ENCODE measurements around the gene TMEM255B. TPM values are rescaled to one million over a fixed set of nuclear protein-coding genes. Genes with fewer than 3 reads are reported as not detected.

The TMEM255B gene
- total RNA-seq, 1 experiment from 2014 or later = 4.7 TPM

DNA sequence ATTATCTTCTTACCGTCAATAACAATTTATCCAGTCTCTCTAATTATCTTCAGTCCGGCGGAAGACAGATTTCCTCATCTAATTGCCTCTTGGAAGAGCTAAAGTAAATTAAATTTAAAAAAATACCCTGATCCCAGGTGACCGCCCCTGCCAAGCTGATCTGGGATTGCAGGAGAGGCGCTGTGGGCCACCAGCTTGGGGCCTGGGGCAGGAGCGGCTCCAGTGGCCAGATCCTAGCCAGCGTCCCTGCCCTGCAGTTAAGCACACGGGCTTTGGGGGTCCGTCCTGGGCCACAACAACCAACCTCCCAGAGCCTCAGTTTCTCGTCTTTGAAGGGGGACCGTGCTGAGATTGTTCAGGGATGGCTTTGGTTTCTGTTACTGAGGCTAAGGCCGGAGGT is 12.4 kb upstream of the TMEM255B start (continued):
- TF ChIP-seq, protein P1, sequence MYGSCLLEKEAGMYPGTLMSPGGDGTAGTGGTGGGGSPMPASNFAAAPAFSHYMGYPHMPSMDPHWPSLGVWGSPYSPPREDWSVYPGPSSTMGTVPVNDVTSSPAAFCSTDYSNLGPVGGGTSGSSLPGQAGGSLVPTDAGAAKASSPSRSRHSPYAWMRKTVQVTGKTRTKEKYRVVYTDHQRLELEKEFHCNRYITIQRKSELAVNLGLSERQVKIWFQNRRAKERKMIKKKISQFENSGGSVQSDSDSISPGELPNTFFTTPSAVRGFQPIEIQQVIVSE (CRISPR knock-in tag; IDR thresholded peaks at IDR 0.05; ENCODE audit: borderline replicate concordance) = no peak
- TF ChIP-seq, protein P2, sequence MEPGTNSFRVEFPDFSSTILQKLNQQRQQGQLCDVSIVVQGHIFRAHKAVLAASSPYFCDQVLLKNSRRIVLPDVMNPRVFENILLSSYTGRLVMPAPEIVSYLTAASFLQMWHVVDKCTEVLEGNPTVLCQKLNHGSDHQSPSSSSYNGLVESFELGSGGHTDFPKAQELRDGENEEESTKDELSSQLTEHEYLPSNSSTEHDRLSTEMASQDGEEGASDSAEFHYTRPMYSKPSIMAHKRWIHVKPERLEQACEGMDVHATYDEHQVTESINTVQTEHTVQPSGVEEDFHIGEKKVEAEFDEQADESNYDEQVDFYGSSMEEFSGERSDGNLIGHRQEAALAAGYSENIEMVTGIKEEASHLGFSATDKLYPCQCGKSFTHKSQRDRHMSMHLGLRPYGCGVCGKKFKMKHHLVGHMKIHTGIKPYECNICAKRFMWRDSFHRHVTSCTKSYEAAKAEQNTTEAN (CRISPR knock-in tag; IDR thresholded peaks at IDR 0.05) = no peak
- TF ChIP-seq, protein P3, sequence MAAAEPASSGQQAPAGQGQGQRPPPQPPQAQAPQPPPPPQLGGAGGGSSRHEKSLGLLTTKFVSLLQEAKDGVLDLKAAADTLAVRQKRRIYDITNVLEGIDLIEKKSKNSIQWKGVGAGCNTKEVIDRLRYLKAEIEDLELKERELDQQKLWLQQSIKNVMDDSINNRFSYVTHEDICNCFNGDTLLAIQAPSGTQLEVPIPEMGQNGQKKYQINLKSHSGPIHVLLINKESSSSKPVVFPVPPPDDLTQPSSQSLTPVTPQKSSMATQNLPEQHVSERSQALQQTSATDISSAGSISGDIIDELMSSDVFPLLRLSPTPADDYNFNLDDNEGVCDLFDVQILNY (CRISPR knock-in tag; IDR thresholded peaks at IDR 0.05) = no peak
- TF ChIP-seq ZNF423 (CRISPR knock-in tag; IDR thresholded peaks at IDR 0.05) (no peak), ELF4 (CRISPR knock-in tag; IDR thresholded peaks at IDR 0.05; ENCODE audit: low read depth) (no peak), ZNF121 (CRISPR knock-in tag; IDR thresholded peaks at IDR 0.05) (no peak)
- TF ChIP-seq, protein P4, sequence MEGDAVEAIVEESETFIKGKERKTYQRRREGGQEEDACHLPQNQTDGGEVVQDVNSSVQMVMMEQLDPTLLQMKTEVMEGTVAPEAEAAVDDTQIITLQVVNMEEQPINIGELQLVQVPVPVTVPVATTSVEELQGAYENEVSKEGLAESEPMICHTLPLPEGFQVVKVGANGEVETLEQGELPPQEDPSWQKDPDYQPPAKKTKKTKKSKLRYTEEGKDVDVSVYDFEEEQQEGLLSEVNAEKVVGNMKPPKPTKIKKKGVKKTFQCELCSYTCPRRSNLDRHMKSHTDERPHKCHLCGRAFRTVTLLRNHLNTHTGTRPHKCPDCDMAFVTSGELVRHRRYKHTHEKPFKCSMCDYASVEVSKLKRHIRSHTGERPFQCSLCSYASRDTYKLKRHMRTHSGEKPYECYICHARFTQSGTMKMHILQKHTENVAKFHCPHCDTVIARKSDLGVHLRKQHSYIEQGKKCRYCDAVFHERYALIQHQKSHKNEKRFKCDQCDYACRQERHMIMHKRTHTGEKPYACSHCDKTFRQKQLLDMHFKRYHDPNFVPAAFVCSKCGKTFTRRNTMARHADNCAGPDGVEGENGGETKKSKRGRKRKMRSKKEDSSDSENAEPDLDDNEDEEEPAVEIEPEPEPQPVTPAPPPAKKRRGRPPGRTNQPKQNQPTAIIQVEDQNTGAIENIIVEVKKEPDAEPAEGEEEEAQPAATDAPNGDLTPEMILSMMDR (IDR thresholded peaks at IDR 0.05) = no peak

DNA sequence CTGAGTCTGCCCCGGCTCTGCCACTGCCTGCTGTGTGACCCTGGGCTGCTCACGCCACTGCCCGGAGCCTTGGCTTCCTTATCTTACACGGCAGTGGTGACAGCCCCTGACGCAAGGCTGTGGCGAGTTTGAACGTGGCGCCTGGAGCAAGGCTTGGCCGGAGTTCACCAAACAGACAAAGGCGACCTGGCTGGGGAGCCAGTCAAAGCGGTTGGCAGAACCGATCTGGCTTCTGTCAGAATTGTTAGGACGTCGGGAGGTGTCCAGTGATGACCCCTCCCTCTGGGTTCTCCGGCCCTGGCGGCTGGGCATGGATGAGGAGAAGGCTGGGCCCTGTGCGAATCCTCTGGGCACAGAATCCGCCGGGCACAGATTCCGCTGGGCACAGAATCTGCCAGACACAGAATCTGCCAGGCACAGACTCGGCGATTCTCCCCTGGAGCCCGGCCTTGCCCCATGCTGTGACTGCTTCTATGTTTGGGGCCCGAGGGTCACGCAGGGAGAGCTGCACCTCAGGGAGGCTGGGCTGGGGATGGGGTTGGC is 11.7 kb upstream of the TMEM255B start:
- H3K36me3 Mint-ChIP-seq = peaks cover 12% of the 10 kb centered on the region
- DNase-seq (ENCODE audit: low spot score) = no peak
- TF ChIP-seq SP1 (CRISPR knock-in tag; conservative IDR thresholded peaks at IDR 0.05) (no peak), EMX1 (CRISPR knock-in tag; IDR thresholded peaks at IDR 0.05) (no peak), FOXK1 (CRISPR knock-in tag; IDR thresholded peaks at IDR 0.05) (no peak), TP53 (CRISPR knock-in tag; IDR thresholded peaks at IDR 0.05) (no peak), ZNF263 (CRISPR knock-in tag; IDR thresholded peaks at IDR 0.05; ENCODE audit: low read depth) (no peak), ZNF121 (CRISPR knock-in tag; IDR thresholded peaks at IDR 0.05) (no peak), MXD4 (CRISPR knock-in tag; IDR thresholded peaks at IDR 0.05; ENCODE audit: borderline replicate concordance) (no peak), CREB1 (CRISPR knock-in tag; IDR thresholded peaks at IDR 0.05) (no peak), ZBTB21 (CRISPR knock-in tag; IDR thresholded peaks at IDR 0.05; ENCODE audit: borderline replicate concordance) (no peak)
- TF ChIP-seq, protein P5, sequence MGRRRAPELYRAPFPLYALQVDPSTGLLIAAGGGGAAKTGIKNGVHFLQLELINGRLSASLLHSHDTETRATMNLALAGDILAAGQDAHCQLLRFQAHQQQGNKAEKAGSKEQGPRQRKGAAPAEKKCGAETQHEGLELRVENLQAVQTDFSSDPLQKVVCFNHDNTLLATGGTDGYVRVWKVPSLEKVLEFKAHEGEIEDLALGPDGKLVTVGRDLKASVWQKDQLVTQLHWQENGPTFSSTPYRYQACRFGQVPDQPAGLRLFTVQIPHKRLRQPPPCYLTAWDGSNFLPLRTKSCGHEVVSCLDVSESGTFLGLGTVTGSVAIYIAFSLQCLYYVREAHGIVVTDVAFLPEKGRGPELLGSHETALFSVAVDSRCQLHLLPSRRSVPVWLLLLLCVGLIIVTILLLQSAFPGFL (CRISPR knock-in tag; IDR thresholded peaks at IDR 0.05; ENCODE audit: borderline replicate concordance) = no peak
- TF ChIP-seq, protein P6, sequence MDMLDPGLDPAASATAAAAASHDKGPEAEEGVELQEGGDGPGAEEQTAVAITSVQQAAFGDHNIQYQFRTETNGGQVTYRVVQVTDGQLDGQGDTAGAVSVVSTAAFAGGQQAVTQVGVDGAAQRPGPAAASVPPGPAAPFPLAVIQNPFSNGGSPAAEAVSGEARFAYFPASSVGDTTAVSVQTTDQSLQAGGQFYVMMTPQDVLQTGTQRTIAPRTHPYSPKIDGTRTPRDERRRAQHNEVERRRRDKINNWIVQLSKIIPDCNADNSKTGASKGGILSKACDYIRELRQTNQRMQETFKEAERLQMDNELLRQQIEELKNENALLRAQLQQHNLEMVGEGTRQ (CRISPR knock-in tag; IDR thresholded peaks at IDR 0.05) = no peak
- TF ChIP-seq, protein P7, sequence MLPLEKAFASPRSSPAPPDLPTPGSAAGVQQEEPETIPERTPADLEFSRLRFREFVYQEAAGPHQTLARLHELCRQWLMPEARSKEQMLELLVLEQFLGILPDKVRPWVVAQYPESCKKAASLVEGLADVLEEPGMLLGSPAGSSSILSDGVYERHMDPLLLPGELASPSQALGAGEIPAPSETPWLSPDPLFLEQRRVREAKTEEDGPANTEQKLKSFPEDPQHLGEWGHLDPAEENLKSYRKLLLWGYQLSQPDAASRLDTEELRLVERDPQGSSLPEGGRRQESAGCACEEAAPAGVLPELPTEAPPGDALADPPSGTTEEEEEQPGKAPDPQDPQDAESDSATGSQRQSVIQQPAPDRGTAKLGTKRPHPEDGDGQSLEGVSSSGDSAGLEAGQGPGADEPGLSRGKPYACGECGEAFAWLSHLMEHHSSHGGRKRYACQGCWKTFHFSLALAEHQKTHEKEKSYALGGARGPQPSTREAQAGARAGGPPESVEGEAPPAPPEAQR (CRISPR knock-in tag; IDR thresholded peaks at IDR 0.05) = no peak
- H3K4me3 Mint-ChIP-seq = no peak overlapping the region
- H3K4me1 Mint-ChIP-seq = no peaks in the 10 kb centered on the region
- peaks cover 14% of the 10 kb centered on the region for H3K9me3 Mint-ChIP-seq
- no peak overlapping the region for H3K27ac Mint-ChIP-seq
- ChIA-PET CTCF (no interaction called here), POLR2A (no interaction called here)
- H3K27me3 Mint-ChIP-seq (ENCODE audit: low read depth) = peaks cover 3% of the 10 kb centered on the region; the same call in 1 of the 2 replicates
- no peak for ATAC-seq
